ENCODE data around the gene NUP188.

The NUP188 gene

GRCh38 chr9:128906741-128907140, 40.8 kb upstream of the NUP188 start:
- intact Hi-C loops (cut with DNase I; ENCODE audit: low total_unique reads): no loop called here
- Histone ChIP-seq H3K4me3 (no peak overlapping the region), H3K27ac (peak overlapping the region in 1 of 2 donors; percentile 35), H3K36me3 (peaks cover 38 to 55% (median 46%) of the 10 kb centered on the region in 3 donors), H3K4me1 (peaks cover 0 to 70% (median 58%) of the 10 kb centered on the region in 4 donors), H3K9me3 (no peaks in the 10 kb centered on the region), H3K27me3 (no peaks in the 10 kb centered on the region)
- TF ChIP-seq CTCF (IDR thresholded peaks at IDR 0.05): no peak
- DNase-seq: no peak

DNA sequence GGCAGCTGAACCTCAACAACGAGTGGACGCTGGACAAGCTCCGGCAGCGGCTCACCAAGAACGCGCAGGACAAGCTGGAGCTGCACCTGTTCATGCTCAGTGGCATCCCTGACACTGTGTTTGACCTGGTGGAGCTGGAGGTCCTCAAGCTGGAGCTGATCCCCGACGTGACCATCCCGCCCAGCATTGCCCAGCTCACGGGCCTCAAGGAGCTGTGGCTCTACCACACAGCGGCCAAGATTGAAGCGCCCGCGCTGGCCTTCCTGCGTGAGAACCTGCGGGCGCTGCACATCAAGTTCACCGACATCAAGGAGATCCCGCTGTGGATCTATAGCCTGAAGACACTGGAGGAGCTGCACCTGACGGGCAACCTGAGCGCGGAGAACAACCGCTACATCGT, 39.1 kb upstream of the NUP188 start:
- Histone ChIP-seq H3K4me1 (peaks cover 0 to 70% (median 59%) of the 10 kb centered on the region in 4 donors), H3K9me3 (no peaks in the 10 kb centered on the region), H3K27me3 (no peaks in the 10 kb centered on the region), H3K27ac (no peak overlapping the region), H3K36me3 (peaks cover 38 to 46% (median 46%) of the 10 kb centered on the region in 3 donors), H3K4me3 (no peak overlapping the region)
- DNase-seq: no peak
- intact Hi-C loops (cut with DNase I; ENCODE audit: low total_unique reads): no loop called here
- no peak for TF ChIP-seq CTCF (IDR thresholded peaks at IDR 0.05)

- Histone ChIP-seq H3K27me3 (no peaks in the 10 kb centered on the region), H3K36me3 (peaks cover 38 to 52% (median 48%) of the 10 kb centered on the region in 3 donors), H3K4me3 (no peak overlapping the region), H3K9me3 (no peaks in the 10 kb centered on the region), H3K4me1 (peaks cover 6 to 71% (median 63%) of the 10 kb centered on the region in 4 donors), H3K27ac (peak overlapping the region; percentile 91 to 95)
- TF ChIP-seq CTCF (IDR thresholded peaks at IDR 0.05): no peak
- intact Hi-C loops (cut with DNase I; ENCODE audit: low total_unique reads): no loop called here
- no peak for DNase-seq
Observed at GRCh38 chr9:128909859-128910258, 37.6 kb upstream of the NUP188 start.

GRCh38 chr9:128910906-128911305, 36.6 kb upstream of the NUP188 start:
- no peak for TF ChIP-seq CTCF (IDR thresholded peaks at IDR 0.05)
- peaks cover 11 to 77% (median 72%) of the 10 kb centered on the region in 4 donors for H3K4me1 ChIP-seq

DNA sequence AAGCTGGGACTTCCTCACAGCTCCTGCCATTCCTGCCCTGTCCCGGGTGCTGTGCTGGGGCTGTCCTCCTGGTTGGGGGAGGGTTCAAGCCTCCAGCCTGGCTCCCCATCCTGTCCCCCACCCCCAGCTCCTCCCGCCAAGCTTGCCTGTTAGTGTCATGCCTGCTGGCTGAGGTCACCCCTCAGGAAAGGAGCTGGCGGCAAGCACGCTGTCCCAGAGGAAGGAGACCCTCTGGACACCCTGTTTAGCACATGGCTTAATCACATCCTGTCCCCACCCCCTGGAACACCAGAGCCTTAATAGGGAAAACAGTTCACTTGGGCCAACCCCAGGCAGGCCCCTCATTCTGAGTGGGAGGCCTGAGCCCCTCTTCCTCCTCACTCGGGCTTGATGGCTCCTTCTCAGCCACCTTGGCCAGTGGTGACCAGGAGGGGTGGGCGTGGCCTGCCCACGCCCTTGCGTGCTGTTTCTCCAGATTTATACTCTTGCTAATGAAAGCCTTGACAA, 35.9 kb upstream of the NUP188 start:
- Histone ChIP-seq H3K36me3 (peaks cover 46 to 60% (median 58%) of the 10 kb centered on the region in 3 donors), H3K4me1 (peaks cover 17 to 82% (median 77%) of the 10 kb centered on the region in 4 donors), H3K9me3 (no peaks in the 10 kb centered on the region), H3K27ac (peak overlapping the region; percentile 91 to 95), H3K27me3 (no peaks in the 10 kb centered on the region), H3K4me3 (peak overlapping the region in 1 of 2 donors; percentile 4)
- no peak for TF ChIP-seq CTCF (IDR thresholded peaks at IDR 0.05)
- intact Hi-C loops (cut with DNase I; ENCODE audit: low total_unique reads): no loop called here
- DNase-seq: peak; percentile 66 to 89

More at GRCh38 chr9:128910906-128911305, 36.6 kb upstream of the NUP188 start:
- Histone ChIP-seq H3K9me3 (no peaks in the 10 kb centered on the region), H3K27me3 (no peaks in the 10 kb centered on the region), H3K27ac (peak overlapping the region; percentile 91 to 95), H3K4me3 (no peak overlapping the region), H3K36me3 (peaks cover 39 to 57% (median 53%) of the 10 kb centered on the region in 3 donors)
- intact Hi-C loops (cut with DNase I; ENCODE audit: low total_unique reads): no loop called here
- no peak for DNase-seq
